ENCODE results near the gene TSSK2.

The TSSK2 gene

GRCh38 chr22:19164425-19164824, 33.3 kb downstream of the TSSK2 start:
- no peak overlapping the region for H3K14ac ChIP-seq (ENCODE audit: low read length)
- H4K91ac ChIP-seq (ENCODE audit: low read depth, low read length, poor library complexity), result no peak overlapping the region
- peaks cover 4 to 44% (median 35%) of the 10 kb centered on the region in 3 experiments for H3K27me3 ChIP-seq (ENCODE audit: control insufficient read depth in 3 of 3, insufficient read depth in 3 of 3, low read depth in 1 of 3, low read length in 3 of 3)
- H2BK120ac ChIP-seq (ENCODE audit: low read depth, low read length), result no peak overlapping the region
- H3K4me3 ChIP-seq (ENCODE audit: low read length in 2 of 2), result no peak overlapping the region
- H3K79me1 ChIP-seq (ENCODE audit: low read depth, low read length), result no peaks in the 10 kb centered on the region
- H3K4ac ChIP-seq (ENCODE audit: low read length), result no peak overlapping the region
- no peaks in the 10 kb centered on the region for H3K4me1 ChIP-seq (ENCODE audit: control insufficient read depth in 2 of 2, insufficient read depth in 1 of 2, low read depth in 1 of 2, low read length in 2 of 2)
- H4K8ac ChIP-seq (ENCODE audit: low read depth, low read length), result no peak overlapping the region
- no peak overlapping the region for H2AK5ac ChIP-seq (ENCODE audit: low read depth, low read length)
- no peak overlapping the region for H3K18ac ChIP-seq (ENCODE audit: low read length)
- H2BK12ac ChIP-seq (ENCODE audit: low read length), result no peak overlapping the region
- WGBS, 2 donors (ENCODE audit: extremely low coverage in 2 of 2, insufficient read length in 2 of 2, insufficient replicate concordance in 1 of 2), result no CpG with 5 or more reads among the region's 6 CpGs
- no peak overlapping the region for H3K4me2 ChIP-seq (ENCODE audit: insufficient read depth, low read length, poor library complexity, severe bottlenecking)
- no peak for DNase-seq (ENCODE audit: low spot score)
- no peak overlapping the region for H2BK5ac ChIP-seq (ENCODE audit: low read length)
- no peak overlapping the region for H2AFZ ChIP-seq (ENCODE audit: low read length)
- H3K9me3 ChIP-seq (replicated peaks in 1 of 2; ENCODE audit: control insufficient read depth in 2 of 2, insufficient read depth in 1 of 2, low read depth in 1 of 2, low read length in 2 of 2), result peaks cover 0 to 2% of the 10 kb centered on the region in 2 donors
- H2BK15ac ChIP-seq (ENCODE audit: low read length), result no peak overlapping the region
- no peak overlapping the region for H3K9ac ChIP-seq (ENCODE audit: low read depth, low read length, poor library complexity)
- no peak overlapping the region for H3K27ac ChIP-seq (replicated peaks; ENCODE audit: low read length)
- H3K23ac ChIP-seq (ENCODE audit: low read depth, low read length, poor library complexity), result no peak overlapping the region
- no peaks in the 10 kb centered on the region for H3K36me3 ChIP-seq (replicated peaks in 1 of 2; ENCODE audit: control insufficient read depth in 2 of 2, insufficient read depth in 2 of 2, low read length in 2 of 2)

- Histone ChIP-seq H3K4me2 (ENCODE audit: insufficient read depth, low read length, poor library complexity, severe bottlenecking) (no peak overlapping the region), H3K4me1 (ENCODE audit: control insufficient read depth in 2 of 2, insufficient read depth in 1 of 2, low read depth in 1 of 2, low read length in 2 of 2) (peaks cover 3 to 12% of the 10 kb centered on the region in 2 donors), H3K18ac (ENCODE audit: low read length) (no peak overlapping the region), H3K79me1 (ENCODE audit: low read depth, low read length) (no peaks in the 10 kb centered on the region), H3K27me3 (ENCODE audit: control insufficient read depth in 3 of 3, insufficient read depth in 3 of 3, low read depth in 1 of 3, low read length in 3 of 3) (peaks cover 7 to 52% (median 50%) of the 10 kb centered on the region in 3 experiments), H3K14ac (ENCODE audit: low read length) (no peak overlapping the region), H3K4me3 (ENCODE audit: low read length in 2 of 2) (no peak overlapping the region), H2AK5ac (ENCODE audit: low read depth, low read length) (no peak overlapping the region), H2BK15ac (ENCODE audit: low read length) (no peak overlapping the region), H2BK5ac (ENCODE audit: low read length) (no peak overlapping the region), H3K4ac (ENCODE audit: low read length) (no peak overlapping the region), H4K8ac (ENCODE audit: low read depth, low read length) (no peak overlapping the region), H3K23ac (ENCODE audit: low read depth, low read length, poor library complexity) (peak overlapping the region; percentile 89), H3K9me3 (replicated peaks in 1 of 2; ENCODE audit: control insufficient read depth in 2 of 2, insufficient read depth in 1 of 2, low read depth in 1 of 2, low read length in 2 of 2) (peaks cover 0 to 2% of the 10 kb centered on the region in 2 donors), H3K36me3 (replicated peaks in 1 of 2; ENCODE audit: control insufficient read depth in 2 of 2, insufficient read depth in 2 of 2, low read length in 2 of 2) (no peaks in the 10 kb centered on the region), H3K27ac (replicated peaks; ENCODE audit: low read length) (no peak overlapping the region), H2BK120ac (ENCODE audit: low read depth, low read length) (no peak overlapping the region), H3K9ac (ENCODE audit: low read depth, low read length, poor library complexity) (no peak overlapping the region), H2AFZ (ENCODE audit: low read length) (no peak overlapping the region), H2BK12ac (ENCODE audit: low read length) (no peak overlapping the region), H4K91ac (ENCODE audit: low read depth, low read length, poor library complexity) (no peak overlapping the region)
- DNase-seq (ENCODE audit: low spot score), result no peak
- WGBS, 2 donors (ENCODE audit: extremely low coverage in 2 of 2, insufficient read length in 2 of 2, insufficient replicate concordance in 1 of 2), result no CpG with 5 or more reads among the region's 8 CpGs
Observed at GRCh38 chr22:19166421-19166820, 35.3 kb downstream of the TSSK2 start.

- Histone ChIP-seq H4K91ac (ENCODE audit: low read depth, low read length, poor library complexity) (no peak overlapping the region), H3K4me3 (ENCODE audit: low read length in 2 of 2) (no peak overlapping the region), H3K27ac (replicated peaks; ENCODE audit: low read length) (no peak overlapping the region), H2AK5ac (ENCODE audit: low read depth, low read length) (no peak overlapping the region), H3K36me3 (replicated peaks in 1 of 2; ENCODE audit: control insufficient read depth in 2 of 2, insufficient read depth in 2 of 2, low read length in 2 of 2) (no peaks in the 10 kb centered on the region), H3K9me3 (replicated peaks in 1 of 2; ENCODE audit: control insufficient read depth in 2 of 2, insufficient read depth in 1 of 2, low read depth in 1 of 2, low read length in 2 of 2) (peaks cover 0 to 2% of the 10 kb centered on the region in 2 donors), H3K4me1 (ENCODE audit: control insufficient read depth in 2 of 2, insufficient read depth in 1 of 2, low read depth in 1 of 2, low read length in 2 of 2) (peaks cover 5 to 14% of the 10 kb centered on the region in 2 donors), H3K4me2 (ENCODE audit: insufficient read depth, low read length, poor library complexity, severe bottlenecking) (no peak overlapping the region), H3K9ac (ENCODE audit: low read depth, low read length, poor library complexity) (no peak overlapping the region), H2BK12ac (ENCODE audit: low read length) (no peak overlapping the region), H4K8ac (ENCODE audit: low read depth, low read length) (no peak overlapping the region), H3K79me1 (ENCODE audit: low read depth, low read length) (peaks cover 7% of the 10 kb centered on the region), H3K4ac (ENCODE audit: low read length) (no peak overlapping the region), H2BK15ac (ENCODE audit: low read length) (no peak overlapping the region), H3K14ac (ENCODE audit: low read length) (no peak overlapping the region), H2AFZ (ENCODE audit: low read length) (no peak overlapping the region), H2BK5ac (ENCODE audit: low read length) (no peak overlapping the region), H3K23ac (ENCODE audit: low read depth, low read length, poor library complexity) (peak overlapping the region; percentile 89), H3K27me3 (ENCODE audit: control insufficient read depth in 3 of 3, insufficient read depth in 3 of 3, low read depth in 1 of 3, low read length in 3 of 3) (peaks cover 7 to 49% (median 45%) of the 10 kb centered on the region in 3 experiments), H3K18ac (ENCODE audit: low read length) (no peak overlapping the region), H2BK120ac (ENCODE audit: low read depth, low read length) (no peak overlapping the region)
- no peak for DNase-seq (ENCODE audit: low spot score)
- WGBS, 2 donors (ENCODE audit: extremely low coverage in 2 of 2, insufficient read length in 2 of 2, insufficient replicate concordance in 1 of 2), result no CpG with 5 or more reads among the region's 13 CpGs
Observed at GRCh38 chr22:19167106-19167869, 36.2 kb downstream of the TSSK2 start.

GRCh38 chr22:19168088-19168890, 37.2 kb downstream of the TSSK2 start:
- no peak overlapping the region for H4K8ac ChIP-seq (ENCODE audit: low read depth, low read length)
- H3K36me3 ChIP-seq (replicated peaks in 1 of 2; ENCODE audit: control insufficient read depth in 2 of 2, insufficient read depth in 2 of 2, low read length in 2 of 2), result no peaks in the 10 kb centered on the region
- no CpG with 5 or more reads among the region's 17 CpGs for WGBS, 2 donors (ENCODE audit: extremely low coverage in 2 of 2, insufficient read length in 2 of 2, insufficient replicate concordance in 1 of 2)
- no peak overlapping the region for H3K14ac ChIP-seq (ENCODE audit: low read length)
- H3K4me3 ChIP-seq (ENCODE audit: low read length in 2 of 2), result no peak overlapping the region
- H2BK12ac ChIP-seq (ENCODE audit: low read length), result no peak overlapping the region
- H2AFZ ChIP-seq (ENCODE audit: low read length), result no peak overlapping the region
- peaks cover 0 to 2% of the 10 kb centered on the region in 2 donors for H3K9me3 ChIP-seq (replicated peaks in 1 of 2; ENCODE audit: control insufficient read depth in 2 of 2, insufficient read depth in 1 of 2, low read depth in 1 of 2, low read length in 2 of 2)
- H3K79me1 ChIP-seq (ENCODE audit: low read depth, low read length), result peaks cover 16% of the 10 kb centered on the region
- H3K27ac ChIP-seq (replicated peaks; ENCODE audit: low read length), result no peak overlapping the region
- peak overlapping the region; percentile 86 for H3K23ac ChIP-seq (ENCODE audit: low read depth, low read length, poor library complexity)
- DNase-seq (ENCODE audit: low spot score), result no peak
- peaks cover 7 to 46% (median 45%) of the 10 kb centered on the region in 3 experiments for H3K27me3 ChIP-seq (ENCODE audit: control insufficient read depth in 3 of 3, insufficient read depth in 3 of 3, low read depth in 1 of 3, low read length in 3 of 3)
- H4K91ac ChIP-seq (ENCODE audit: low read depth, low read length, poor library complexity), result no peak overlapping the region
- H3K4ac ChIP-seq (ENCODE audit: low read length), result no peak overlapping the region
- no peak overlapping the region for H2BK15ac ChIP-seq (ENCODE audit: low read length)
- H3K9ac ChIP-seq (ENCODE audit: low read depth, low read length, poor library complexity), result no peak overlapping the region
- no peak overlapping the region for H2AK5ac ChIP-seq (ENCODE audit: low read depth, low read length)
- H3K4me1 ChIP-seq (ENCODE audit: control insufficient read depth in 2 of 2, insufficient read depth in 1 of 2, low read depth in 1 of 2, low read length in 2 of 2), result peaks cover 10 to 17% of the 10 kb centered on the region in 2 donors
- no peak overlapping the region for H2BK120ac ChIP-seq (ENCODE audit: low read depth, low read length)
- no peak overlapping the region for H3K18ac ChIP-seq (ENCODE audit: low read length)
- no peak overlapping the region for H2BK5ac ChIP-seq (ENCODE audit: low read length)
- no peak overlapping the region for H3K4me2 ChIP-seq (ENCODE audit: insufficient read depth, low read length, poor library complexity, severe bottlenecking)

Data from neuronal stem cell (in vitro differentiated cells).